ENCODE data around the gene SHC2. TPM values are rescaled to one million over a fixed set of nuclear protein-coding genes. Genes with fewer than 3 reads are reported as not detected.

Gene SHC2
- total and polyA plus RNA-seq, 2 experiments from 2014 or later = 2.2 to 4.6 TPM

DNA sequence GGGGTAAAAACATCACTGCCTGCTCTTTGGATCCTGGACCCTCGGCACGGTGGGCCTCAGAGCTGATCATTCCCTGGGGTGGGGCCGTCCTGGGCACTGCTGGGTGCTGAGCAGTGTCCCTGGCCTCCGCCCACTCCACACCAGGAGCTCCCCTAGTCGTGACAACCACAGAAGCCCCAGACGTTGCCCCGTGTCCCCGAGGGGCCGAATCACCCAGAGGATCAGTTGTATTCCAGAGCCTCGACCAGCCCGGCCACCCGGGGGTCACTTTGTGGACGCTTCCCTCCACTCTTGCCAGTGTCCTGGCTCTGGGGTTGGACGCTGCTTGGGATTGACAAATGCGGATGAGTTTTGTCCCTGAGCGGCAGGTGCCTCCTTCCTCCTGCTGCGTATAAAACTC is 62.1 kb downstream of the SHC2 start:
- H3K27ac ChIP-seq (ENCODE audit: low read depth) = no peak overlapping the region
- no peaks in the 10 kb centered on the region for H3K36me3 ChIP-seq (ENCODE audit: insufficient read depth)
- Mint-ChIP-seq H3K9me3 (peaks cover 37% of the 10 kb centered on the region), H3K4me1 (no peaks in the 10 kb centered on the region), H3K36me3 (ENCODE audit: low read depth) (peaks cover 13% of the 10 kb centered on the region), H3K4me3 (no peak overlapping the region; the same call in 2 of the 3 replicates), H3K27ac (no peak overlapping the region), H3K27me3 (ENCODE audit: insufficient read depth, low read depth, poor library complexity) (peaks cover 20% of the 10 kb centered on the region)
- no peaks in the 10 kb centered on the region for H3K27me3 ChIP-seq (ENCODE audit: insufficient read depth)
- no peak overlapping the region for H3K4me2 ChIP-seq
- DNase-seq (ENCODE audit: low spot score) = no peak
- ATAC-seq = no peak
- H2AFZ ChIP-seq = no peak overlapping the region
- no peaks in the 10 kb centered on the region for H3K4me1 ChIP-seq (ENCODE audit: insufficient read depth)
- H3F3A ChIP-seq (replicated peaks; ENCODE audit: low read depth) = peaks cover under 1% of the 10 kb centered on the region; the same call in 1 of the 2 replicates
- no peaks in the 10 kb centered on the region for H4K20me1 ChIP-seq (replicated peaks; ENCODE audit: insufficient read depth)
- H3K4me3 ChIP-seq = no peak overlapping the region
- H3K79me2 ChIP-seq (replicated peaks; ENCODE audit: insufficient read depth) = no peaks in the 10 kb centered on the region
- H3K9me2 ChIP-seq (ENCODE audit: insufficient read depth) = no peaks in the 10 kb centered on the region
- no peak for TF ChIP-seq ZNF114 (CRISPR knock-in tag; IDR thresholded peaks at IDR 0.05)
- TF ChIP-seq NANOG (IDR thresholded peaks at IDR 0.05; ENCODE audit: borderline replicate concordance) = no peak
- no peak for TF ChIP-seq JUNB (IDR thresholded peaks at IDR 0.05; ENCODE audit: unreplicated experiment)
- TF ChIP-seq CREB1 (CRISPR knock-in tag; IDR thresholded peaks at IDR 0.05; ENCODE audit: low read depth) = no peak
- TF ChIP-seq, protein P1, sequence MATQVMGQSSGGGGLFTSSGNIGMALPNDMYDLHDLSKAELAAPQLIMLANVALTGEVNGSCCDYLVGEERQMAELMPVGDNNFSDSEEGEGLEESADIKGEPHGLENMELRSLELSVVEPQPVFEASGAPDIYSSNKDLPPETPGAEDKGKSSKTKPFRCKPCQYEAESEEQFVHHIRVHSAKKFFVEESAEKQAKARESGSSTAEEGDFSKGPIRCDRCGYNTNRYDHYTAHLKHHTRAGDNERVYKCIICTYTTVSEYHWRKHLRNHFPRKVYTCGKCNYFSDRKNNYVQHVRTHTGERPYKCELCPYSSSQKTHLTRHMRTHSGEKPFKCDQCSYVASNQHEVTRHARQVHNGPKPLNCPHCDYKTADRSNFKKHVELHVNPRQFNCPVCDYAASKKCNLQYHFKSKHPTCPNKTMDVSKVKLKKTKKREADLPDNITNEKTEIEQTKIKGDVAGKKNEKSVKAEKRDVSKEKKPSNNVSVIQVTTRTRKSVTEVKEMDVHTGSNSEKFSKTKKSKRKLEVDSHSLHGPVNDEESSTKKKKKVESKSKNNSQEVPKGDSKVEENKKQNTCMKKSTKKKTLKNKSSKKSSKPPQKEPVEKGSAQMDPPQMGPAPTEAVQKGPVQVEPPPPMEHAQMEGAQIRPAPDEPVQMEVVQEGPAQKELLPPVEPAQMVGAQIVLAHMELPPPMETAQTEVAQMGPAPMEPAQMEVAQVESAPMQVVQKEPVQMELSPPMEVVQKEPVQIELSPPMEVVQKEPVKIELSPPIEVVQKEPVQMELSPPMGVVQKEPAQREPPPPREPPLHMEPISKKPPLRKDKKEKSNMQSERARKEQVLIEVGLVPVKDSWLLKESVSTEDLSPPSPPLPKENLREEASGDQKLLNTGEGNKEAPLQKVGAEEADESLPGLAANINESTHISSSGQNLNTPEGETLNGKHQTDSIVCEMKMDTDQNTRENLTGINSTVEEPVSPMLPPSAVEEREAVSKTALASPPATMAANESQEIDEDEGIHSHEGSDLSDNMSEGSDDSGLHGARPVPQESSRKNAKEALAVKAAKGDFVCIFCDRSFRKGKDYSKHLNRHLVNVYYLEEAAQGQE (IDR thresholded peaks at IDR 0.05; ENCODE audit: unreplicated experiment) = no peak
- TF ChIP-seq, protein P2, sequence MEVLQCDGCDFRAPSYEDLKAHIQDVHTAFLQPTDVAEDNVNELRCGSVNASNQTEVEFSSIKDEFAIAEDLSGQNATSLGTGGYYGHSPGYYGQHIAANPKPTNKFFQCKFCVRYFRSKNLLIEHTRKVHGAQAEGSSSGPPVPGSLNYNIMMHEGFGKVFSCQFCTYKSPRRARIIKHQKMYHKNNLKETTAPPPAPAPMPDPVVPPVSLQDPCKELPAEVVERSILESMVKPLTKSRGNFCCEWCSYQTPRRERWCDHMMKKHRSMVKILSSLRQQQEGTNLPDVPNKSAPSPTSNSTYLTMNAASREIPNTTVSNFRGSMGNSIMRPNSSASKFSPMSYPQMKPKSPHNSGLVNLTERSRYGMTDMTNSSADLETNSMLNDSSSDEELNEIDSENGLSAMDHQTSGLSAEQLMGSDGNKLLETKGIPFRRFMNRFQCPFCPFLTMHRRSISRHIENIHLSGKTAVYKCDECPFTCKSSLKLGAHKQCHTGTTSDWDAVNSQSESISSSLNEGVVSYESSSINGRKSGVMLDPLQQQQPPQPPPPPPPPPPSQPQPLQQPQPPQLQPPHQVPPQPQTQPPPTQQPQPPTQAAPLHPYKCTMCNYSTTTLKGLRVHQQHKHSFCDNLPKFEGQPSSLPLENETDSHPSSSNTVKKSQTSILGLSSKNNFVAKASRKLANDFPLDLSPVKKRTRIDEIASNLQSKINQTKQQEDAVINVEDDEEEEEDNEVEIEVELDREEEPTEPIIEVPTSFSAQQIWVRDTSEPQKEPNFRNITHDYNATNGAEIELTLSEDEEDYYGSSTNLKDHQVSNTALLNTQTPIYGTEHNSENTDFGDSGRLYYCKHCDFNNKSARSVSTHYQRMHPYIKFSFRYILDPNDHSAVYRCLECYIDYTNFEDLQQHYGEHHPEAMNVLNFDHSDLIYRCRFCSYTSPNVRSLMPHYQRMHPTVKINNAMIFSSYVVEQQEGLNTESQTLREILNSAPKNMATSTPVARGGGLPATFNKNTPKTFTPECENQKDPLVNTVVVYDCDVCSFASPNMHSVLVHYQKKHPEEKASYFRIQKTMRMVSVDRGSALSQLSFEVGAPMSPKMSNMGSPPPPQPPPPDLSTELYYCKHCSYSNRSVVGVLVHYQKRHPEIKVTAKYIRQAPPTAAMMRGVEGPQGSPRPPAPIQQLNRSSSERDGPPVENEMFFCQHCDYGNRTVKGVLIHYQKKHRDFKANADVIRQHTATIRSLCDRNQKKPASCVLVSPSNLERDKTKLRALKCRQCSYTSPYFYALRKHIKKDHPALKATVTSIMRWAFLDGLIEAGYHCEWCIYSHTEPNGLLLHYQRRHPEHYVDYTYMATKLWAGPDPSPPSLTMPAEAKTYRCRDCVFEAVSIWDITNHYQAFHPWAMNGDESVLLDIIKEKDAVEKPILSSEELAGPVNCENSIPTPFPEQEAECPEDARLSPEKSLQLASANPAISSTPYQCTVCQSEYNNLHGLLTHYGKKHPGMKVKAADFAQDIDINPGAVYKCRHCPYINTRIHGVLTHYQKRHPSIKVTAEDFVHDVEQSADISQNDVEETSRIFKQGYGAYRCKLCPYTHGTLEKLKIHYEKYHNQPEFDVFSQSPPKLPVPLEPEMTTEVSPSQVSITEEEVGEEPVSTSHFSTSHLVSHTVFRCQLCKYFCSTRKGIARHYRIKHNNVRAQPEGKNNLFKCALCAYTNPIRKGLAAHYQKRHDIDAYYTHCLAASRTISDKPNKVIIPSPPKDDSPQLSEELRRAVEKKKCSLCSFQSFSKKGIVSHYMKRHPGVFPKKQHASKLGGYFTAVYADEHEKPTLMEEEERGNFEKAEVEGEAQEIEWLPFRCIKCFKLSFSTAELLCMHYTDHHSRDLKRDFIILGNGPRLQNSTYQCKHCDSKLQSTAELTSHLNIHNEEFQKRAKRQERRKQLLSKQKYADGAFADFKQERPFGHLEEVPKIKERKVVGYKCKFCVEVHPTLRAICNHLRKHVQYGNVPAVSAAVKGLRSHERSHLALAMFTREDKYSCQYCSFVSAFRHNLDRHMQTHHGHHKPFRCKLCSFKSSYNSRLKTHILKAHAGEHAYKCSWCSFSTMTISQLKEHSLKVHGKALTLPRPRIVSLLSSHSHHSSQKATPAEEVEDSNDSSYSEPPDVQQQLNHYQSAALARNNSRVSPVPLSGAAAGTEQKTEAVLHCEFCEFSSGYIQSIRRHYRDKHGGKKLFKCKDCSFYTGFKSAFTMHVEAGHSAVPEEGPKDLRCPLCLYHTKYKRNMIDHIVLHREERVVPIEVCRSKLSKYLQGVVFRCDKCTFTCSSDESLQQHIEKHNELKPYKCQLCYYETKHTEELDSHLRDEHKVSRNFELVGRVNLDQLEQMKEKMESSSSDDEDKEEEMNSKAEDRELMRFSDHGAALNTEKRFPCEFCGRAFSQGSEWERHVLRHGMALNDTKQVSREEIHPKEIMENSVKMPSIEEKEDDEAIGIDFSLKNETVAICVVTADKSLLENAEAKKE (CRISPR knock-in tag; IDR thresholded peaks at IDR 0.05) = no peak
- TF ChIP-seq EZH2phosphoT487 (IDR thresholded peaks at IDR 0.05; ENCODE audit: unreplicated experiment) = no peak
- TF ChIP-seq POLR2AphosphoS5 (IDR thresholded peaks at IDR 0.05; ENCODE audit: low read depth) = no peak
- TF ChIP-seq EZH2 (IDR thresholded peaks at IDR 0.05; ENCODE audit: low read depth, unreplicated experiment) = no peak
- TF ChIP-seq, protein P3, sequence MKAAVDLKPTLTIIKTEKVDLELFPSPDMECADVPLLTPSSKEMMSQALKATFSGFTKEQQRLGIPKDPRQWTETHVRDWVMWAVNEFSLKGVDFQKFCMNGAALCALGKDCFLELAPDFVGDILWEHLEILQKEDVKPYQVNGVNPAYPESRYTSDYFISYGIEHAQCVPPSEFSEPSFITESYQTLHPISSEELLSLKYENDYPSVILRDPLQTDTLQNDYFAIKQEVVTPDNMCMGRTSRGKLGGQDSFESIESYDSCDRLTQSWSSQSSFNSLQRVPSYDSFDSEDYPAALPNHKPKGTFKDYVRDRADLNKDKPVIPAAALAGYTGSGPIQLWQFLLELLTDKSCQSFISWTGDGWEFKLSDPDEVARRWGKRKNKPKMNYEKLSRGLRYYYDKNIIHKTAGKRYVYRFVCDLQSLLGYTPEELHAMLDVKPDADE (IDR thresholded peaks at IDR 0.05) = no peak
- TF ChIP-seq STAT1 (IDR thresholded peaks at IDR 0.05; ENCODE audit: unreplicated experiment) = no peak
- TF ChIP-seq, protein P4, sequence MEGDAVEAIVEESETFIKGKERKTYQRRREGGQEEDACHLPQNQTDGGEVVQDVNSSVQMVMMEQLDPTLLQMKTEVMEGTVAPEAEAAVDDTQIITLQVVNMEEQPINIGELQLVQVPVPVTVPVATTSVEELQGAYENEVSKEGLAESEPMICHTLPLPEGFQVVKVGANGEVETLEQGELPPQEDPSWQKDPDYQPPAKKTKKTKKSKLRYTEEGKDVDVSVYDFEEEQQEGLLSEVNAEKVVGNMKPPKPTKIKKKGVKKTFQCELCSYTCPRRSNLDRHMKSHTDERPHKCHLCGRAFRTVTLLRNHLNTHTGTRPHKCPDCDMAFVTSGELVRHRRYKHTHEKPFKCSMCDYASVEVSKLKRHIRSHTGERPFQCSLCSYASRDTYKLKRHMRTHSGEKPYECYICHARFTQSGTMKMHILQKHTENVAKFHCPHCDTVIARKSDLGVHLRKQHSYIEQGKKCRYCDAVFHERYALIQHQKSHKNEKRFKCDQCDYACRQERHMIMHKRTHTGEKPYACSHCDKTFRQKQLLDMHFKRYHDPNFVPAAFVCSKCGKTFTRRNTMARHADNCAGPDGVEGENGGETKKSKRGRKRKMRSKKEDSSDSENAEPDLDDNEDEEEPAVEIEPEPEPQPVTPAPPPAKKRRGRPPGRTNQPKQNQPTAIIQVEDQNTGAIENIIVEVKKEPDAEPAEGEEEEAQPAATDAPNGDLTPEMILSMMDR (conservative IDR thresholded peaks at IDR 0.05; ENCODE audit: low read depth in 2 of 2) = no peak
- TF ChIP-seq ZNF331 (CRISPR knock-in tag; IDR thresholded peaks at IDR 0.05; ENCODE audit: low read depth) = no peak

All from GM23338 (cell line).